Measurements from ENCODE around the gene HEPN1. TPM values are rescaled to one million over a fixed set of nuclear protein-coding genes. Genes with fewer than 3 reads are reported as not detected.

Gene HEPN1
- total RNA-seq, 1 donor from 2014 or later = not detected

DNA sequence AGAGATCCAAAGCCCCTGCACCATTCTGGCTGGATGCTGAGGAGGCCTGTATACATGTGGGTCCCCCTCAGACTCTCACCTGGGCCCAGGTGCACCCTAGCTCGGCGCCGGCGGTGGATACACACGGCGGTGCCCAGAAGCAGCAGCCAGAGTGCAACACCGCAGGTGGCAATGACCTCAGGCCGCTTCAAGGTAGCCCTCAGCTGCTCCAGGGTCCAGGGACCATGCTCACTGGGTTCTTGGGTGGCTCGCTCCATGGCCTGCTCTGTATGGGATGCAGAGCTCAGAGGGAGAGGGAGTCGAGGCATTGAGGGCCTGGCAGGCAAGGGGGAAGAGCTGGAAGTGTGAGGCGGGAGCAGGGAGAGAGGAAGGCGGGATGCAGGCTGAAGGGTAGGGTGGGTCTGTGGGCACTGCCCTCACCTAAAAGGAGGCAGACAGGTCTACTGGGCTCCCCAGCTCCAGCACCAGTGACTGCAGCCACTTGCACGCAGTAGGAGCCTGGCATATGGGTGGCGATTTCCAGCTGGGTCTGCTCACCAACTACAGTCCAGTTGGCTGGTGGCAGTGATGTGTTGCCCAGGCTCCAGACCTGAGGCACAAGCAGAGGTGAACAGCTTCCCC is 25.2 kb upstream of the HEPN1 start:
- H3K4me3 Mint-ChIP-seq = no peak overlapping the region
- DNase-seq = no peak
- no peak for ATAC-seq (ENCODE audit: low read depth)
- no peaks in the 10 kb centered on the region for H3K4me1 Mint-ChIP-seq
- TF ChIP-seq, protein P1, sequence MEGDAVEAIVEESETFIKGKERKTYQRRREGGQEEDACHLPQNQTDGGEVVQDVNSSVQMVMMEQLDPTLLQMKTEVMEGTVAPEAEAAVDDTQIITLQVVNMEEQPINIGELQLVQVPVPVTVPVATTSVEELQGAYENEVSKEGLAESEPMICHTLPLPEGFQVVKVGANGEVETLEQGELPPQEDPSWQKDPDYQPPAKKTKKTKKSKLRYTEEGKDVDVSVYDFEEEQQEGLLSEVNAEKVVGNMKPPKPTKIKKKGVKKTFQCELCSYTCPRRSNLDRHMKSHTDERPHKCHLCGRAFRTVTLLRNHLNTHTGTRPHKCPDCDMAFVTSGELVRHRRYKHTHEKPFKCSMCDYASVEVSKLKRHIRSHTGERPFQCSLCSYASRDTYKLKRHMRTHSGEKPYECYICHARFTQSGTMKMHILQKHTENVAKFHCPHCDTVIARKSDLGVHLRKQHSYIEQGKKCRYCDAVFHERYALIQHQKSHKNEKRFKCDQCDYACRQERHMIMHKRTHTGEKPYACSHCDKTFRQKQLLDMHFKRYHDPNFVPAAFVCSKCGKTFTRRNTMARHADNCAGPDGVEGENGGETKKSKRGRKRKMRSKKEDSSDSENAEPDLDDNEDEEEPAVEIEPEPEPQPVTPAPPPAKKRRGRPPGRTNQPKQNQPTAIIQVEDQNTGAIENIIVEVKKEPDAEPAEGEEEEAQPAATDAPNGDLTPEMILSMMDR (IDR thresholded peaks at IDR 0.05) = no peak
- peaks cover 11% of the 10 kb centered on the region for H3K27me3 Mint-ChIP-seq
- no peaks in the 10 kb centered on the region for H3K36me3 Mint-ChIP-seq (ENCODE audit: low read depth)
- no peak overlapping the region for H3K27ac Mint-ChIP-seq
- intact Hi-C loops (cut with micrococcal nuclease) = no loop called here
- POLR2A ChIA-PET = no interaction called here
- CTCF ChIA-PET = no interaction called here
- H3K9me3 Mint-ChIP-seq = no peaks in the 10 kb centered on the region

DNA sequence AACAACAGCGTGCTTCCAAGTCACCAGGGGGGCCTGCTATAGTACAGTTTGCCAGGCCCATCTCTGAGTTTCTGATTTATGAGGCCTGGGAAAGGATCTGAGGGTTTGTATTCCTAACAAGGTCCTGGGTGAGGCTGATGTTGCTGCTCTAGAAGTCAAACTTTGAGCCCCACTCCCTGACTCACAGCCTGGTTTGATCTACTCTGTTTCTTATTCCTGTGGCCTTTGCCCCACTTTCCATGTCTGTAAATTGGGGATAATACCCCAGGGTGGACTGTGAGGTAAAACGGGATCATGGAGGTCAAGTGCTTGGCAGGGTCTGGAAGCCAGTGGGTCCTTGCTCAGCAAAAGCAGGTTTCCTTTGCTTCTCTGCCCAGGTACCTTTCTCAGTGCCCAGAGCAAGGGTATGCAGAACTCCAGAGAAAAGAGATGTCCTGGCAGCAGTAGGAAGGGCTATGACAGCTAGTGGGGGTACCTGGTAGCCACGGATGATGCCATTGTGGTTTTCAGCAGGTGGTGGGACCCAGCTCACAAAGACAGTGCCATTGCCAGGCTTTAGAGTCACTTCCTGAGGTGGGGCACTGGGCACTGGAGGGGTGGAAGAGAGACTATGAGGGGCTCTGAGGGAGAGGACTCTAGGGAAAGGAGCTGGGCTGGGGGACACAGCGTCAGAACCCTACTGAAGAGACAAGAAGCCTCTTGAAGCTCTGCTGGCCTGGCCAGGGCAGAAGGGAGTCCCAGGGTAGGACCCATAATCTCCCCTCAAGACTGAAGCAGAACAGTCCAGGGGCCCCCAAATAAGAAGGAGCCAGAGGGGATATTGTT is 24.2 kb upstream of the HEPN1 start:
- intact Hi-C loops (cut with micrococcal nuclease) = no loop called here
- H3K4me3 Mint-ChIP-seq = no peak overlapping the region
- DNase-seq (no peak), ATAC-seq (ENCODE audit: low read depth) (no peak)
- no peak overlapping the region for H3K27ac Mint-ChIP-seq
- peaks cover 14% of the 10 kb centered on the region for H3K27me3 Mint-ChIP-seq
- ChIA-PET CTCF (no interaction called here), POLR2A (no interaction called here)
- H3K4me1 Mint-ChIP-seq = no peaks in the 10 kb centered on the region
- no peaks in the 10 kb centered on the region for H3K36me3 Mint-ChIP-seq (ENCODE audit: low read depth)
- TF ChIP-seq, protein P1 (IDR thresholded peaks at IDR 0.05) = no peak
- no peaks in the 10 kb centered on the region for H3K9me3 Mint-ChIP-seq

GRCh38 chr11:124895471-124895971 is 23.5 kb upstream of the HEPN1 start:
- TF ChIP-seq, protein P1 (IDR thresholded peaks at IDR 0.05) = no peak
- Mint-ChIP-seq H3K4me1 (no peaks in the 10 kb centered on the region), H3K27ac (no peak overlapping the region), H3K27me3 (peaks cover 14% of the 10 kb centered on the region), H3K4me3 (no peak overlapping the region), H3K36me3 (ENCODE audit: low read depth) (no peaks in the 10 kb centered on the region), H3K9me3 (no peaks in the 10 kb centered on the region)
- ChIA-PET CTCF (no interaction called here), POLR2A (no interaction called here)
- DNase-seq (no peak), ATAC-seq (ENCODE audit: low read depth) (no peak)
- intact Hi-C loops (cut with micrococcal nuclease) = no loop called here

GRCh38 chr11:124896071-124896750 is 22.8 kb upstream of the HEPN1 start:
- Mint-ChIP-seq H3K27me3 (peaks cover 15% of the 10 kb centered on the region), H3K4me3 (no peak overlapping the region), H3K27ac (no peak overlapping the region), H3K36me3 (ENCODE audit: low read depth) (no peaks in the 10 kb centered on the region), H3K4me1 (no peaks in the 10 kb centered on the region), H3K9me3 (no peaks in the 10 kb centered on the region)
- DNase-seq = no peak
- TF ChIP-seq, protein P1 (IDR thresholded peaks at IDR 0.05) = no peak
- intact Hi-C loops (cut with micrococcal nuclease) = no loop called here
- POLR2A ChIA-PET = no interaction called here
- ATAC-seq (ENCODE audit: low read depth) = no peak
- CTCF ChIA-PET = no interaction called here

DNA sequence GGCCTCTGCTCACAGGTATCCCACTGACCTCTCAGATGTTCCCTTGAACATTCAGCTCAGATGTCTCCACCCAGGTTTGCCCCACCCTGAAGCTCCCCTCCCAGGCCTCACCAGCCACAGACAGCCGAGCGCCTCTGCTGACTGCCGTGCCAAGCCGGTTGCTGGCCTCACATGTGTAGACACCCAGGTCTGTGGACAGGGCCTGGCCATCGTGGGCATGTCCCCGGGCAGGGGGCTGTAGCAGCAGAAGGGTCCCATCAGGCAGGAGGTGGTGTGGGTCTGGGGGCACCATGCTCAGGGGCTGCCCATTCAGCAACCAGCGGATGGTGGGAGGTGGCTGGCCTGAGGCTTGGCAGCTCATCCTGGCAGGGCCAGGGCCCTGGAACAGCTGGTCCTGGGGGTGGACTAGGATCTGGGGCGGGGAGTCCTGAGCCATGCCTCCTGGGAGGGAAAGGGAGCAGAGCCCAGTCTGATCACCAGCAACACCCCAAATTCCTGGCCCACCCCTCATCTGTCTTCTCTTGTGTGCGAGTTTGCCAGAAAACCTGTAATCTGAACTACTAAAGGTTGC is 22.1 kb upstream of the HEPN1 start:
- DNase-seq (no peak), ATAC-seq (ENCODE audit: low read depth) (no peak)
- Mint-ChIP-seq H3K4me3 (no peak overlapping the region), H3K9me3 (no peaks in the 10 kb centered on the region), H3K27me3 (peaks cover 21% of the 10 kb centered on the region), H3K4me1 (no peaks in the 10 kb centered on the region), H3K36me3 (ENCODE audit: low read depth) (no peaks in the 10 kb centered on the region), H3K27ac (no peak overlapping the region)
- TF ChIP-seq, protein P1 (IDR thresholded peaks at IDR 0.05) = no peak
- CTCF ChIA-PET = no interaction called here
- POLR2A ChIA-PET = no interaction called here
- intact Hi-C loops (cut with micrococcal nuclease) = no loop called here
